COLO668 (cell line): Measurements from ENCODE around the gene PDILT.
A peak's percentile ranks its signal among the peaks of the same experiment; 100 is the strongest.

Source experiments
- DNase-seq: peaks from one replicate; lab custom pipeline; 2025; ENCODE audit not compliant: unreplicated experiment; lab: John Stamatoyannopoulos, UW

Gene PDILT

GRCh38 chr16:20364051-20364450, 40.5 kb downstream of the PDILT start:
- no peak for DNase-seq

- DNase-seq: no peak
These were observed 41.3 kb downstream of the PDILT start for GRCh38 chr16:20363191-20363590.

GRCh38 chr16:20359997-20360396, 44.5 kb downstream of the PDILT start:
- DNase-seq: peak; percentile 5

GRCh38 chr16:20355114-20355782, 49.3 kb downstream of the PDILT start:
- DNase-seq: no peak

- no peak for DNase-seq
These were observed 51.2 kb downstream of the PDILT start for GRCh38 chr16:20353379-20353778.

- DNase-seq: no peak
These were observed 51.9 kb downstream of the PDILT start, which contains the start of gene UMOD for GRCh38 chr16:20352615-20353014. Gene UMOD, minus strand, starts transcription at chr16:20352715. Its CDS starts 1,978 bp downstream, at chr16:20350737.

- DNase-seq: no peak
These were observed 54.9 kb downstream of the PDILT start for GRCh38 chr16:20349615-20350014.

- DNase-seq: peak; percentile 81
These were observed 56.0 kb downstream of the PDILT start for GRCh38 chr16:20348365-20349185.

- no peak for DNase-seq
These were observed 56.7 kb downstream of the PDILT start for GRCh38 chr16:20347666-20348364.

- DNase-seq: no peak
These were observed 59.9 kb downstream of the PDILT start for GRCh38 chr16:20344611-20345010.

- DNase-seq: no peak
These were observed 64.8 kb downstream of the PDILT start for GRCh38 chr16:20339744-20340143.

GRCh38 chr16:20336955-20337354, 67.6 kb downstream of the PDILT start:
- DNase-seq: no peak

- DNase-seq: no peak
These were observed 70.1 kb downstream of the PDILT start for GRCh38 chr16:20334396-20334795.

- DNase-seq: no peak
These were observed 71.4 kb downstream of the PDILT start for GRCh38 chr16:20333120-20333519.

- no peak for DNase-seq
These were observed 72.1 kb downstream of the PDILT start for GRCh38 chr16:20332411-20332810.

GRCh38 chr16:20331635-20332034, 72.9 kb downstream of the PDILT start:
- DNase-seq: no peak

- no peak for DNase-seq
These were observed 75.0 kb downstream of the PDILT start for GRCh38 chr16:20329392-20330138.

GRCh38 chr16:20327444-20328041, 77.0 kb downstream of the PDILT start, which contains the start of gene GP2:
Gene GP2, minus strand, starts transcription at chr16:20327513. Its CDS starts 1,082 bp downstream, at chr16:20326431.
- DNase-seq: peak; percentile 8

GRCh38 chr16:20326321-20326720, 78.2 kb downstream of the PDILT start:
- no peak for DNase-seq

- no peak for DNase-seq
These were observed 79.5 kb downstream of the PDILT start for GRCh38 chr16:20325005-20325404.
